Kidney capillary endothelial cell (primary cell): ENCODE results near the gene TMEM201.
"Not testable (repeated sequence)": the region's sequence is repeated elsewhere in the genome, so short reads cannot be mapped to it uniquely, and the experiment has no call there.

ENCODE experiments used
- DNase-seq: peaks from one replicate; pipeline ENCODE4 v3.0.0-alpha.2; 2018; ENCODE audit warnings: low spot score

The TMEM201 gene, protein sequence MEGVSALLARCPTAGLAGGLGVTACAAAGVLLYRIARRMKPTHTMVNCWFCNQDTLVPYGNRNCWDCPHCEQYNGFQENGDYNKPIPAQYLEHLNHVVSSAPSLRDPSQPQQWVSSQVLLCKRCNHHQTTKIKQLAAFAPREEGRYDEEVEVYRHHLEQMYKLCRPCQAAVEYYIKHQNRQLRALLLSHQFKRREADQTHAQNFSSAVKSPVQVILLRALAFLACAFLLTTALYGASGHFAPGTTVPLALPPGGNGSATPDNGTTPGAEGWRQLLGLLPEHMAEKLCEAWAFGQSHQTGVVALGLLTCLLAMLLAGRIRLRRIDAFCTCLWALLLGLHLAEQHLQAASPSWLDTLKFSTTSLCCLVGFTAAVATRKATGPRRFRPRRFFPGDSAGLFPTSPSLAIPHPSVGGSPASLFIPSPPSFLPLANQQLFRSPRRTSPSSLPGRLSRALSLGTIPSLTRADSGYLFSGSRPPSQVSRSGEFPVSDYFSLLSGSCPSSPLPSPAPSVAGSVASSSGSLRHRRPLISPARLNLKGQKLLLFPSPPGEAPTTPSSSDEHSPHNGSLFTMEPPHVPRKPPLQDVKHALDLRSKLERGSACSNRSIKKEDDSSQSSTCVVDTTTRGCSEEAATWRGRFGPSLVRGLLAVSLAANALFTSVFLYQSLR

DNA sequence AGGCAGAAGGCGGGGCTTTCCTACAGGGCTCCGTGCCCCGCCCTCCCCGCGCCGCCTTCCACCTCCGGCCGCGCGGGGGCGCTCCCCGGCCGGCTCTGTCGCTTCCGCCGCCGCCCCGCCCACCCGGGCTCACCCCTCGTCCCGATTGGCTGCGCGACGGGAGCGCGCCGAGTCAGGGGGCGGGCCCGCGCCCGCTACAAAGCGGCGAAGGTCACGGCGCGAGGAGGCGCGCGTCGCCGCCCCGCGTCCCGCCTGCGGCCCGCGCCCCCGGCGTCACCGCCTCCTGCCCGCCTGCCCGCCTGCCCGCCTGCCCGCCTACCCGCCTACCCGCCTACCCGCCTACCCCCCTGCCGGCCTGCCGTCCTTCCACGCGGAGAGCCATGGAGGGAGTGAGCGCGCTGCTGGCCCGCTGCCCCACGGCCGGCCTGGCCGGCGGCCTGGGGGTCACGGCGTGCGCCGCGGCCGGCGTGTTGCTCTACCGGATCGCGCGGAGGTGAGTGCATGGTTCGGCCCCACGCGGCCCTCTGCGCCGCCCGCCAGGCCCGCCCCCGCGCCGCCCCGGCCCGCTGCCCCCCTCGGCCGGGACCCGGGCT, at the start of gene TMEM201:
TSS of gene TMEM201 (plus strand) at position 361 of the 593 bp plus-strand sequence. CDS start at position 381, 20 bp downstream.
- peak; percentile 88 for DNase-seq

GRCh38 chr1:9539165-9539828, 49.4 kb upstream of the TMEM201 start, which contains the start of gene SLC25A33:
Gene SLC25A33 (plus strand): TSS chr1:9539465. CDS start chr1:9539692, 227 bp downstream.
- peak; percentile 91 for DNase-seq

DNA sequence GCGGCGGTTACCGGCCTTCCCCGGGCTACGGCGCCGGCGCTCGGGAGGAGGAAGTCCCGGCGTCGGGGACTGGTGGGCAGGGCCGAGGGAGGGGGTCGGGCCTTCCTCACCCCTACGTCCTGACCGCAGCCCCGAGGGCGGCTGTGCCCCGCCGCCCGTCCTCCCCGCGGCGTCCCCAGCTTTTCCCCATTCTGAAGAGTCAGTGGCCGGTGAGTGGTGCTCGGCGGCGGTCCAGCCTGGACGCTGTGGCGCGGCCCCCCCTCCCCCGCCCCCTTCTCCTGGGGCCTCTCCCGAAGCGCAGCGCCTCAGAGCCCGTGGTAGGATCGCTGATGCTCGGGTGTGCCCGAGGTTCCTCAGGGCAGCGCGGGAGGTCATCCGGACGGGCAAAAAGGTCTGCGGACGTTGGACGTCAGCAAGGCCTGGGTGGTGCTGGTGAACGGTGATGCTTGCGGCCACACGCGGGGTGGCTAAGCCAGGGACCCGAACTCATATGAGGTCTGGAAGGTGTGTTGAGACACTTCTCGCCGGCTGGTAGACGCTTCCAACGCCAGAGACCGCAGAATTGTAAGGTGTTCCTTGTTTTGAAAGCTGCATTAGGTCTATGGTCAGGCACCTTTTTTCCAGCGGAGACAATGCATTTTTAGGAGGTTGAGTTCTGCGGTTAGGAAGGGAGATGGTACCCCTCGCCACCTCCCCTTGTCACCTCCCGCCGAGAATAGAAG, 48.7 kb upstream of the TMEM201 start:
- peak; percentile 33 for DNase-seq

- DNase-seq = peak; percentile 38
Observed at GRCh38 chr1:9542430-9542829, 46.3 kb upstream of the TMEM201 start.

DNA sequence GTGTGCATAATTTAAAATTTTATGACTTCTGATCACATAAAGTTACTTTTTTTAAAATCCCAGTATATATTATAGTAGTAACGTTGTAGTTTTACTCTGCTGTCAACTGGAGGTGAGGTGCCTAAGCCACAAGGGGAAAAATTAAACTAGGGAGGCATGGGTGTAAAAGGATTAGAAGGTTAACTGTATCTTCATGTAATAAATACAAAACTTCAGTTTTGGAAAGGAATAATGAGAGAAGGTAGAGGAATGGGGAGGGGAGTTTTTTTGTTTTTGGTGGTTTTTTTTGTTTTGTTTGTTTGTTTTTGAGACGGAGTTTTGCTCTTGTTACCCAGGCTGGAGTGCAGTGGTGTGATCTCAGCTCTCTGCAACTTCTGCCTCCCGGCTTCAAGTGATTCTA, 43.8 kb upstream of the TMEM201 start:
- no peak for DNase-seq

DNA sequence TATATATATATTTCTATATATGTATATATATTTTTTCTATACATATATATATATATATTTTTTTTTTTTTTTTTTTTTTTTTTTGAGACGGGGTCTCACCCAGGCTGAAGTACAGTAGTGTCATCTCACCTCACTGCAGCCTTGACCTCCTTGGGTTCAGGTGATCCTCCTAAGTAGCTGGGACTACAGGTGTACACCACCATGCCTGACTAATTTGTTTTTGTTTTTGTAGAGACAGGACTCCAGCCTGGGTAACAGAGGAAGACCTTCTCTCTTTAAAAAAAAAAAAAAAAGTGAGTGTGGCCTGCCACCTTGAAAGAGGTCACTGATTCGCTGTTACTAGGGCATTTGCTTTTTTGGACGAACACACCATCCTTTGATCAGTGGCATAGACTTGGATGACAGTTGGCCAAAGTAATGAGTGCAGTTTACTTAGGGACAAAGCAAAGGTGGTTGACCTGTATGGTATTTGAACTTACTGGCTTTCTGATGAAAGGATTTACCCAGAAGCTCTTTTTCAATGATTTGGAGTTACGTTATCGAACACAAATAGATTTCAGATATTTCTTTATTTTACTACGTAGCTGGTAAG, 38.7 kb upstream of the TMEM201 start:
- DNase-seq = no peak

GRCh38 chr1:9551984-9552383, 36.7 kb upstream of the TMEM201 start:
- no peak for DNase-seq

- no peak for DNase-seq
Observed at GRCh38 chr1:9553736-9554144, 35.0 kb upstream of the TMEM201 start.

DNA sequence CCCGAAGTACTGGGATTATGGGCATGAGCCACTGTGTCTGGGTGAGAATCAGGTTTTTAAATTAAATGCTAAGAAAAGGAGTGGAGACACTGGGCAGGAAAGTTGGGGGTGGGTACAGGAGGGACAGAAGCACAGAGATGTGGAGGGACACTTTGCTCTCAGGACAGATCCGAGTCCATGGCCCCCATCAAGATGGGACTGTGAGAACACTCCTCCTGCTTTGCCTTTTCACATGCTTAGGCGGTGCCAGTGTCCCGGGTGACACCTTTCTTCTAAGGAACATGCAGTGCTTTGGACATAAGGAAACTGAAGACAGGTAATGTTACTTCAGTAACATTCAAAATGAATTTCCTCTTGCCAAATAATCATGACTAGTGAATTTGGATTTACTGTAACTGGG, 32.8 kb upstream of the TMEM201 start:
- no peak for DNase-seq

DNA sequence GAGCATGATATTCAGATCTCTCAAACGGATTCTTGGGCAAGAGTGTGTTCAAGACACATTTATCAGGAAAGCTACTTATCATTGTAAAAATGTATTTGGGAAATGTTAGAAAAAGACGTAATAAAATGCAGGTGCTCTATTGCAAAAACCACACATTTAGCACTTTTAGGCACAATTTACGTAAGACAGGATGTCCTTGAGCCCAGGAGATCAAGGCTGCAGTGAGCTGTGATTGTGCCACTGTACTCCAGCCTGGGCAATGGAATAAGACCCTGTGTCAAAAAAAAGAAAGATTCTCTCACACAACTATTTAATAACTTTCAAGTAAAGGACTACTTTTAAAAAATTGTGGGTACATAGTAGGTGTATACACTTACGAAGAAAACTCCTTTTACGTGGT, 31.1 kb upstream of the TMEM201 start:
- no peak for DNase-seq

GRCh38 chr1:9558271-9558945, 30.3 kb upstream of the TMEM201 start:
- DNase-seq = no peak

GRCh38 chr1:9558946-9559545, 29.7 kb upstream of the TMEM201 start:
- no peak for DNase-seq

GRCh38 chr1:9559673-9560072, 29.0 kb upstream of the TMEM201 start:
- DNase-seq = no peak

DNA sequence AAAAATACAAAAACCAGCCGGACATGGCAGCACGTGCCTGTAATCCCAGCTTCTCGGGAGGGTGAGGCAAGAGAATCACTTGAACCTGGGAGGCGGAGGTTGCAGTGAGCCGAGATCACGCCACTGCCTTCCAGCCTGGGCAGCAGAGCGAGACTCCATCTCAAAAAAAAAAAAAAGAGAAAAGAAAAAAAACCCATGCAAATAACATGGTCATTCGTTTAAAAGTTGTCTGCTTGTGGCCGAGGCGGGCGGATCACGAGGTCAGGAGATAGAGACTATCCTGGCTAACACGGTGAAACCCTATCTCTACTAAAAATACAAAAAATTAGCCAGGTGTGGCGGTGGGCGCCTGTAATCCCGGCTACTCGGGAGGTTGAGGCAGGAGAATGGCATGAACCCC, 28.6 kb upstream of the TMEM201 start:
- DNase-seq = not testable (repeated sequence)

DNA sequence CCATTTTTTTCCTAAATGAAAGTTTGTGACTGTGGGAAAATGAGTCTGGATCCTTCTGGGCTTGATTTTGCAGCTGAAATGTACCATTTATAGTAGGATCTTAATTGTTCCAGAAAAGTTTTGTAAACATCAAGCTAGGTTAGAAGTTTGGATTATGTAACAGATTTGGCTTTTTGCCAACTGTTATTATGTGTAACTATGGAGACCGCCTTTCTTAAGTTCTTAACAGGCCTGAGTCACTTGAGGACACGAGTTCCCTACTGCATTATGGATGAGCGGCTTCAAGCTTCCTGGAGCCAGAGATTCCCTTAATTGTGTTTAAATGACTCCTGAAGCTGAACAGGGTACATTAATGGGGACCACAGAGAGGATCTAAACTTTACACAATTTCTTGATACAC, 27.3 kb upstream of the TMEM201 start:
- DNase-seq = peak; percentile 89

DNA sequence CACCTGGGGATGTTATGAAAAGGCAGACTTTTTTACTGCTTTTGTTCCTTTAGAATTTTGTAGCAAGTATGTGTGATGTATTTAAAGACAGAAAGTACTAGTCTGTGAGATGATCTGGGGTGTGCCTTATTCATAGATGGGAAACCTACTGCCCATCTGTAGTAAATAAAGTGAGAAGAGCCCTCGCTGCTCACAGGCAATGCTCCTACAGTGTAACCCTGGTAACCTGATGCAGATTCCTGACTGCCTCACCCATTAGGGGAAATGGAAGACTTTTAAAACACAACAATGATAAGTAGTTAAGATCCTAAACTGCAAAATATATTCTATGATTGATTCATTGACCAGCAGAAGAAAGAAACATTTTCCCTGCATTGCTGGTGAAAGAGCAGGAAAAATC, 19.4 kb upstream of the TMEM201 start:
- no peak for DNase-seq

- not testable (repeated sequence) for DNase-seq
Observed at GRCh38 chr1:9570886-9571529, 17.7 kb upstream of the TMEM201 start.

DNA sequence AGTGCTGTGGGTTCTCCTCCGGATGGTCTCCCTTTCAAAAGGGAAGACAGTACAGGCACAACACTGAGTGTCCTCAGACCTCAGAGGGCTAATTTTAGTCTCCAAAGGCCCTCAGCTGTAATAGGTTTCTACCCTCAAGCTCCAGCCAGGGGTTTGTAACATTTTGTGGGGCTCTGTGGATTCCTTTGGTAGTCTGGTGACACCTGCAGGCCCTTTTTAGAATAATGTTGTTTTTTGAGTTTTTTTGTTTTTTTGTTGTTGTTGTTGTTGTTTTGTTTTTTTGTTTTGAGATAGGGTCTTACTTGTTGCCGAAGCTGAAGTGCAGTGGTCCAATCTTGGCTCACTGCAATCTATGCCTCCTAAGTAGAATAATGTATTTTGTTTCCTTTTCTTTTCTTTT, 15.0 kb upstream of the TMEM201 start:
- no peak for DNase-seq

GRCh38 chr1:9575486-9575885, 13.2 kb upstream of the TMEM201 start:
- no peak for DNase-seq

DNA sequence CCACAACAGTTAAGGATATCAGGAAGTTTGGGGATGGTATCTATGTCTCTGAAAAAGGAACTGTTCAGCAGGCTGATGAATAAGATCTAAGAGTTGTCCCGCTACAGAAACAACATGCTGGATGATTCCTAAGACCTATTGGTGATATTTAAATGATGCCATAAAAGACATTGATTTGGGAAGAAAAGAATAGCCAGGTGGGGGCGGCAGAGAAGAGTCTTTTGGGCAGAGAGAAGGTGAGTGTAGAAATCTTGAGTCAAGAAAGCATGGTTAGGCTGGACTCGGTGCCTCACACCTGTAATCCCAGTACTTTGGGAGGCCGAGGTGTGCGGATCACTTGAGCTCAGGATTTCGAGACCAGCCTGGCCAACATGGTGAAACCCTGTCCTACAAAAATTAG, 11.8 kb upstream of the TMEM201 start:
- DNase-seq = no peak
